ENCODE results near the gene TRIM27.

- TF ChIP-seq CTCF (IDR thresholded peaks at IDR 0.05): no peak
- no peak for TF ChIP-seq POLR2A (IDR thresholded peaks at IDR 0.05)
These were observed 42.6 kb downstream of the TRIM27 start for GRCh38 chr6:28880894-28881780.
